K562 (cell line): Measurements from ENCODE around the gene IL15RA. TPM values are rescaled to one million over a fixed set of nuclear protein-coding genes. Genes with fewer than 3 reads are reported as not detected.
A peak's percentile ranks its signal among the peaks of the same experiment; 100 is the strongest.

Experiments used
- CBFA2T3 ChIP-seq: fragments of 450-650 bp; IDR thresholded peaks from 2 replicates; pipeline ENCODE4 v1.6.1; 2017
- ETS2 ChIP-seq: IDR thresholded peaks from 2 replicates; pipeline ENCODE4 v1.6.1; 2016; ENCODE audit warnings: borderline replicate concordance, missing genetic modification characterization, mild to moderate bottlenecking, moderate library complexity, missing compliant biosample characterization; ENCODE audit not compliant: poor library complexity, severe bottlenecking
- FOSL1 ChIP-seq: fragments of 200-800 bp; sonication (Bioruptor generic); conservative IDR thresholded peaks from 2 replicates; pipeline ENCODE4 v1.6.1; 2016; ENCODE audit warnings: missing genetic modification characterization, missing compliant biosample characterization
- FOXA3 ChIP-seq, 2 experiments: fragments of 450-650 bp in 1 of 2; sonication (generic) in 1 of 2; formaldehyde crosslinking; IDR thresholded peaks in 1 of 2; conservative IDR thresholded peaks in 1 of 2; 2 replicates each; pipeline versions ENCODE4 v1.4.0 to v1.8.0; 2020 to 2022; ENCODE audit warnings: mild to moderate bottlenecking in 2 of 2, missing genetic modification reagents in 1 of 2
- GTF2A2 ChIP-seq: IDR thresholded peaks from 2 replicates; pipeline ENCODE4 v1.6.1; 2016; ENCODE audit warnings: mild to moderate bottlenecking, missing genetic modification characterization, missing compliant biosample characterization
- HDAC3 ChIP-seq: fragments of 450-650 bp; IDR thresholded peaks from 2 replicates; pipeline ENCODE4 v1.6.1; 2018; ENCODE audit warnings: borderline replicate concordance, mild to moderate bottlenecking, moderate library complexity; ENCODE audit not compliant: partially characterized antibody
- HINFP ChIP-seq: fragments of 450-650 bp; conservative IDR thresholded peaks from 2 replicates; pipeline ENCODE4 v1.6.1; 2016; ENCODE audit warnings: missing genetic modification characterization, low read depth, mild to moderate bottlenecking, control low read depth, missing compliant biosample characterization
- MAFK ChIP-seq: IDR thresholded peaks from 2 replicates; pipeline ENCODE4 v1.6.1; 2011; ENCODE audit warnings: low read length, improper control_type of control experiment
- MEIS2 ChIP-seq: fragments of 450-650 bp; IDR thresholded peaks from 2 replicates; pipeline ENCODE4 v1.6.1; 2014; ENCODE audit warnings: mild to moderate bottlenecking; ENCODE audit not compliant: partially characterized antibody
- MXI1 ChIP-seq: IDR thresholded peaks from 2 replicates; pipeline ENCODE4 v1.6.1; 2011; ENCODE audit warnings: low read depth, mild to moderate bottlenecking, improper control_type of control experiment, low read length
- POLR2B ChIP-seq: fragments of 450-650 bp; IDR thresholded peaks from 2 replicates; pipeline ENCODE4 v1.6.1; 2018; ENCODE audit warnings: low read depth; ENCODE audit not compliant: partially characterized antibody
- PRPF4 ChIP-seq: fragments of 200-400 bp; formaldehyde crosslinking; IDR thresholded peaks from one replicate; pipeline ENCODE4 v1.6.1; 2017; ENCODE audit warnings: low read length, low read depth, mild to moderate bottlenecking; ENCODE audit not compliant: insufficient read depth, poor library complexity, severe bottlenecking
- PYGO2 ChIP-seq: fragments of 450-650 bp; IDR thresholded peaks from 2 replicates; pipeline ENCODE4 v1.6.1; 2016; ENCODE audit warnings: mild to moderate bottlenecking, missing genetic modification characterization, moderate library complexity, missing compliant biosample characterization
- SP1 ChIP-seq: sonication (generic); formaldehyde crosslinking; IDR thresholded peaks from 2 replicates; pipeline ENCODE4 v1.8.1; 2022; ENCODE audit warnings: mild to moderate bottlenecking, missing genetic modification reagents
- SP2 ChIP-seq: IDR thresholded peaks from 2 replicates; pipeline ENCODE4 v1.6.1; 2011; ENCODE audit warnings: mild to moderate bottlenecking, low read depth, low read length, moderate library complexity; ENCODE audit not compliant: poor library complexity, severe bottlenecking; ENCODE audit errors: extremely low read depth
- TBP ChIP-seq: optimal IDR thresholded peaks from 2 replicates; pipeline ENCODE3; 2011; ENCODE audit warnings: low read depth, low read length, improper control_type of control experiment
- ZBTB11 ChIP-seq, 3 experiments: fragments of 200-800 bp in 1 of 3; fragments of 250-450 bp in 1 of 3; fragments of 450-650 bp in 1 of 3; sonication (Bioruptor Pico) in 1 of 3; sonication (Bioruptor generic) in 1 of 3; formaldehyde crosslinking in 1 of 3; IDR thresholded peaks; 2 replicates each; pipeline versions ENCODE4 v1.6.1 to v1.8.0; 2016 to 2022; ENCODE audit warnings: mild to moderate bottlenecking in 2 of 3, missing genetic modification characterization in 2 of 3, missing compliant biosample characterization in 1 of 3, moderate library complexity in 1 of 3
- ZBTB7A ChIP-seq: IDR thresholded peaks from 2 replicates; pipeline ENCODE4 v1.6.1; 2011; ENCODE audit warnings: low read depth, mild to moderate bottlenecking, low read length, moderate library complexity, borderline replicate concordance; ENCODE audit not compliant: control insufficient read depth
- ZEB2 ChIP-seq: fragments of 450-650 bp; IDR thresholded peaks from 2 replicates; pipeline ENCODE4 v1.6.1; 2016
- ZNF395 ChIP-seq: fragments of 200-800 bp; sonication (Bioruptor generic); IDR thresholded peaks from 2 replicates; pipeline ENCODE4 v1.6.1; 2017; ENCODE audit warnings: missing genetic modification characterization, missing compliant biosample characterization
- ZNF77 ChIP-seq: fragments of 250-450 bp; sonication (Bioruptor Pico); IDR thresholded peaks from 2 replicates; pipeline ENCODE4 v1.5.0; 2020
- polyA plus RNA-seq, 8 experiments: library from polyadenylated mRNA; depleted of rRNA in 4 of 8; stranded (reverse) in 5 of 8; unstranded in 3 of 8; fragments of >200 nt; fragmentation: Nextera tagmentation in 2 of 8; fragmentation: Illumina TruSeq in 1 of 8; extraction: Ambion mirVana in 2 of 8; extraction: Trizol in 1 of 8; gene quantifications; 2 replicates each; pipeline versions ENCODE4 v1.2.1 to v1.2.3, GENCODE V29; 2011 to 2014; ENCODE audit warnings: inconsistent platforms in 1 of 8, missing spikeins in 1 of 8
- total RNA-seq, 7 experiments: library from RNA; depleted of rRNA in 6 of 7; stranded (reverse); fragments of >200 nt in 6 of 7; fragmentation: Illumina TruSeq in 2 of 7; extraction: Trizol in 2 of 7; gene quantifications; 2 replicates each; pipeline versions ENCODE4 v1.2.1 to v1.2.3, GENCODE V29; 2011 to 2021; ENCODE audit warnings: low replicate concordance in 1 of 7

IL15RA gene
- total and polyA plus RNA-seq, 9 of the 15 experiments (the other 6 are each of a cell fraction or from before 2014, with no cell fraction given) = 1.2 to 11.7 (median 8.0) TPM

- TF ChIP-seq ZNF395 (CRISPR knock-in tag) (0 out of 2 replicates have a peak, but pooled peaks have one; percentile 55), PRPF4 (peak; percentile 40), MAFK (peak; percentile 49; the same call in 1 of the 2 replicates), PYGO2 (tag) (no peak), ZEB2 (peak; percentile 67; the same call in 1 of the 2 replicates), CBFA2T3 (no peak), MEIS2 (peak; percentile 97), HINFP (no peak), FOXA3 (CRISPR knock-in tag; conservative IDR thresholded peaks at IDR 0.05 in 1 of 2, IDR thresholded peaks at IDR 0.05 in 1 of 2) (no peak), FOSL1 (tag) (peak; percentile 88), ZBTB7A (peak; percentile 82), ZNF77 (CRISPR knock-in tag) (no peak), SP2 (no peak), SP1 (0 out of 2 replicates have a peak, but pooled peaks have one; percentile 35), GTF2A2 (tag) (no peak), ZBTB11 (CRISPR knock-in tag; IDR thresholded peaks at IDR 0.05) (no peak; a peak in 1 of 6 replicates), TBP (no peak), HDAC3 (no peak), ETS2 (no peak), POLR2B (peak; percentile 41), MXI1 (0 out of 2 replicates have a peak, but pooled peaks have one; percentile 6)
Observed at GRCh38 chr10:5977471-5978229, at the start of gene IL15RA (continued).
